SH-SY5Y (cell line): ENCODE data around the gene MTRF1L.

ENCODE experiments used
- GATA2 ChIP-seq: IDR thresholded peaks from 2 replicates; pipeline ENCODE4 v1.6.1; 2011; ENCODE audit warnings: mild to moderate bottlenecking, low read depth, low read length
- GATA3 ChIP-seq: IDR thresholded peaks from 2 replicates; pipeline ENCODE4 v1.6.1; 2011; ENCODE audit warnings: low read depth, mild to moderate bottlenecking, low read length, moderate library complexity

The MTRF1L gene

GRCh38 chr6:153023977-153024708 is 21.6 kb upstream of the MTRF1L start:
- TF ChIP-seq GATA3 = no peak

GRCh38 chr6:153018355-153018754 is 15.8 kb upstream of the MTRF1L start:
- no peak for TF ChIP-seq GATA2
- TF ChIP-seq GATA3 = no peak

- no peak for TF ChIP-seq GATA2
- TF ChIP-seq GATA3 = no peak
Observed at GRCh38 chr6:153016846-153017245, 14.3 kb upstream of the MTRF1L start.

GRCh38 chr6:153015094-153015640 is 12.7 kb upstream of the MTRF1L start:
- TF ChIP-seq GATA3 (no peak), GATA2 (no peak)

- TF ChIP-seq GATA2 = no peak
- no peak for TF ChIP-seq GATA3
Observed at GRCh38 chr6:153013438-153013837, 10.9 kb upstream of the MTRF1L start.

GRCh38 chr6:153012856-153013255 is 10.3 kb upstream of the MTRF1L start:
- TF ChIP-seq GATA3 = no peak
- no peak for TF ChIP-seq GATA2

GRCh38 chr6:153003366-153003690 is 819 bp upstream of the MTRF1L start:
- no peak for TF ChIP-seq GATA2
- no peak for TF ChIP-seq GATA3

- TF ChIP-seq GATA2 = no peak
- TF ChIP-seq GATA3 = no peak
Observed at GRCh38 chr6:153001767-153002612, 519 bp downstream of the MTRF1L start.

GRCh38 chr6:153000243-153000642 is 2.3 kb downstream of the MTRF1L start:
- TF ChIP-seq GATA3 (no peak), GATA2 (no peak)

GRCh38 chr6:152993847-152994246 is 8.7 kb downstream of the MTRF1L start:
- TF ChIP-seq GATA3 (no peak), GATA2 (no peak)

- TF ChIP-seq GATA3 (no peak), GATA2 (no peak)
Observed at GRCh38 chr6:152993431-152993830, 9.1 kb downstream of the MTRF1L start.

GRCh38 chr6:152986978-152987377 is 15.5 kb downstream of the MTRF1L start:
- no peak for TF ChIP-seq GATA2
- TF ChIP-seq GATA3 = no peak

GRCh38 chr6:152984513-152984872 is 18.0 kb downstream of the MTRF1L start:
- TF ChIP-seq GATA3 = no peak
- TF ChIP-seq GATA2 = no peak

- TF ChIP-seq GATA3 (no peak), GATA2 (no peak)
Observed at GRCh38 chr6:152983637-152984512, 18.6 kb downstream of the MTRF1L start.
